H1 (cell line): ENCODE measurements around the gene POMZP3. TPM values are rescaled to one million over a fixed set of nuclear protein-coding genes. Genes with fewer than 3 reads are reported as not detected.
"Not testable (repeated sequence)": the region's sequence is repeated elsewhere in the genome, so short reads cannot be mapped to it uniquely, and the experiment has no call there.

Source experiments
- CTCF ChIA-PET: fragments of 300-600 bp; sonication (Branson Sonifier 250); formaldehyde crosslinking; loops from one replicate; lab custom pipeline; 2021; ENCODE audit not compliant: partially characterized antibody; lab: Charles Lee
- POLR2A ChIA-PET: fragments of 300-600 bp; sonication (Branson Sonifier 250); formaldehyde crosslinking; loops from one replicate; lab custom pipeline; 2021; ENCODE audit warnings: inconsistent platforms; ENCODE audit not compliant: partially characterized antibody; lab: Charles Lee
- DNase-seq, 2 experiments: peaks; one replicate each; pipeline versions ENCODE4 v3.0.0 to v3.0.0-alpha.2; 2010 to 2022; ENCODE audit warnings: low spot score in 2 of 2, low read depth in 1 of 2, mixed read lengths in 1 of 2
- FAIRE-seq: peaks from 2 replicates; lab custom pipeline; 2011; peaks lifted over from hg19 to GRCh38; lab: Jason Lieb, UNC
- H2AFZ ChIP-seq: 2 replicates; pipeline ENCODE4 v1.8.1; 2012; ENCODE audit warnings: low read length, inconsistent platforms
- H2AK5ac ChIP-seq: 2 replicates; pipeline ENCODE4 v1.6.1; 2013; ENCODE audit warnings: low read depth, low read length
- H2BK120ac ChIP-seq: replicated peaks from 2 replicates; pipeline ENCODE3; 2013; ENCODE audit warnings: low read depth, low read length, inconsistent platforms
- H2BK12ac ChIP-seq: 2 replicates; pipeline ENCODE4 v1.6.1; 2013; ENCODE audit warnings: low read depth, low read length
- H2BK15ac ChIP-seq: 2 replicates; pipeline ENCODE4 v1.6.1; 2013; ENCODE audit warnings: low read length
- H2BK20ac ChIP-seq: 2 replicates; pipeline ENCODE4 v1.6.1; 2013; ENCODE audit warnings: low read length
- H2BK5ac ChIP-seq: 2 replicates; pipeline ENCODE4 v1.6.1; 2013; ENCODE audit warnings: low read depth, low read length
- H3K14ac ChIP-seq: 2 replicates; pipeline ENCODE4 v1.6.1; 2013; ENCODE audit warnings: inconsistent platforms; ENCODE audit not compliant: insufficient read length
- H3K18ac ChIP-seq: 2 replicates; pipeline ENCODE4 v1.6.1; 2013; ENCODE audit warnings: low read length; ENCODE audit errors: extremely low read depth
- H3K23ac ChIP-seq: 2 replicates; pipeline ENCODE4 v1.6.1; 2013; ENCODE audit warnings: inconsistent platforms; ENCODE audit not compliant: insufficient read length
- H3K23me2 ChIP-seq: 2 replicates; pipeline ENCODE4 v1.6.1; 2013; ENCODE audit warnings: low read depth, low read length
- H3K27ac ChIP-seq: 2 replicates; pipeline ENCODE4 v1.6.1; 2011; ENCODE audit warnings: low read depth, low read length, inconsistent platforms
- H3K27me3 ChIP-seq, 4 experiments: replicated peaks in 1 of 4; 1 replicate in 1 of 4; 2 replicates in 3 of 4; pipeline versions ENCODE4 v1.6.1 to v1.8.1; 2011 to 2013; ENCODE audit warnings: low read length in 3 of 4, mild to moderate bottlenecking in 3 of 4, inconsistent platforms in 2 of 4, mixed read lengths in 2 of 4, moderate library complexity in 1 of 4; ENCODE audit not compliant: control insufficient read depth in 3 of 4, insufficient read depth in 3 of 4; ENCODE audit errors: extremely low read depth in 1 of 4
- H3K36me3 ChIP-seq, 4 experiments: 2 replicates each; pipeline versions ENCODE4 v1.6.1 to v1.8.1; 2011 to 2013; ENCODE audit warnings: mild to moderate bottlenecking in 4 of 4, low read length in 3 of 4, moderate library complexity in 2 of 4, control low read depth in 1 of 4, inconsistent platforms in 1 of 4; ENCODE audit not compliant: insufficient read depth in 4 of 4, control insufficient read depth in 2 of 4
- H3K4ac ChIP-seq: replicated peaks from 2 replicates; pipeline ENCODE3; 2013; ENCODE audit warnings: low read length, low read depth, mixed read lengths, inconsistent platforms; ENCODE audit not compliant: insufficient read length
- H3K4me1 ChIP-seq, 4 experiments: replicated peaks in 1 of 4; 1 replicate in 1 of 4; 2 replicates in 3 of 4; pipeline versions ENCODE4 v1.6.1 to v1.8.1; 2011 to 2013; ENCODE audit warnings: low read length in 3 of 4, inconsistent platforms in 2 of 4, mixed read lengths in 1 of 4; ENCODE audit not compliant: insufficient read depth in 4 of 4, control insufficient read depth in 3 of 4
- H3K4me2 ChIP-seq, 2 experiments: 2 replicates each; pipeline versions ENCODE4 v1.6.1 to v1.8.1; 2011 to 2013; ENCODE audit warnings: low read depth in 2 of 2, low read length in 2 of 2, control low read depth in 1 of 2, inconsistent platforms in 1 of 2, mild to moderate bottlenecking in 1 of 2; ENCODE audit not compliant: insufficient read depth in 1 of 2
- H3K4me3 ChIP-seq, 4 experiments: fragments of 200-600, 300-600 bp in 1 of 4; sonication (generic), shearing (Covaris generic), sonication (Bioruptor Twin) in 1 of 4; 2 replicates each; pipeline versions ENCODE4 v1.5.1 to v1.8.1; 2011 to 2016; ENCODE audit warnings: low read length in 4 of 4, low read depth in 3 of 4, control low read depth in 2 of 4, inconsistent platforms in 2 of 4, mild to moderate bottlenecking in 2 of 4, mixed read lengths in 1 of 4, moderate library complexity in 1 of 4; ENCODE audit not compliant: insufficient read depth in 2 of 4; ENCODE audit errors: extremely low read depth in 1 of 4
- H3K56ac ChIP-seq: replicated peaks from 2 replicates; pipeline ENCODE3; 2013; ENCODE audit warnings: low read depth, mild to moderate bottlenecking, mixed read lengths, low read length, inconsistent platforms; ENCODE audit not compliant: insufficient read length
- H3K79me1 ChIP-seq: 2 replicates; pipeline ENCODE4 v1.6.1; 2013; ENCODE audit warnings: low read depth, low read length, control low read depth
- H3K79me2 ChIP-seq, 2 experiments: 2 replicates each; pipeline versions ENCODE4 v1.6.1 to v1.8.1; 2012 to 2013; ENCODE audit warnings: low read length in 2 of 2, mild to moderate bottlenecking in 2 of 2, inconsistent platforms in 1 of 2; ENCODE audit not compliant: insufficient read depth in 2 of 2, control insufficient read depth in 1 of 2
- H3K9ac ChIP-seq, 4 experiments: replicated peaks in 1 of 4; 1 replicate in 1 of 4; 2 replicates in 3 of 4; pipeline versions ENCODE4 v1.6.1 to v1.8.1; 2011 to 2013; ENCODE audit warnings: low read depth in 3 of 4, low read length in 3 of 4, control low read depth in 2 of 4, mild to moderate bottlenecking in 2 of 4, moderate library complexity in 2 of 4, inconsistent platforms in 1 of 4; ENCODE audit errors: extremely low read depth in 1 of 4
- H3K9me3 ChIP-seq, 2 experiments: 2 replicates each; pipeline versions ENCODE4 v1.6.1 to v1.8.1; 2012 to 2013; ENCODE audit warnings: mild to moderate bottlenecking in 2 of 2, moderate library complexity in 2 of 2, control low read depth in 1 of 2, inconsistent platforms in 1 of 2, low read depth in 1 of 2, low read length in 1 of 2, mixed read lengths in 1 of 2; ENCODE audit not compliant: insufficient read depth in 2 of 2
- H4K20me1 ChIP-seq, 2 experiments: replicated peaks in 1 of 2; 2 replicates each; pipeline versions ENCODE3 to v1.8.1; 2011 to 2013; ENCODE audit warnings: inconsistent platforms in 2 of 2, low read length in 2 of 2, mild to moderate bottlenecking in 1 of 2; ENCODE audit not compliant: insufficient read depth in 2 of 2, control insufficient read depth in 1 of 2
- H4K5ac ChIP-seq: 2 replicates; pipeline ENCODE4 v1.6.1; 2013; ENCODE audit warnings: low read length, low read depth, mixed read lengths, inconsistent platforms; ENCODE audit not compliant: insufficient read length
- H4K8ac ChIP-seq: 2 replicates; pipeline ENCODE4 v1.8.0; 2013; ENCODE audit warnings: mild to moderate bottlenecking, moderate library complexity, low read length, inconsistent platforms; ENCODE audit not compliant: insufficient read depth; ENCODE audit errors: extremely low read depth
- H4K91ac ChIP-seq: replicated peaks from 2 replicates; pipeline ENCODE3; 2013; ENCODE audit warnings: low read length, mixed read lengths, inconsistent platforms; ENCODE audit not compliant: insufficient read length
- WGBS, 2 experiments: shearing (Covaris generic) in 1 of 2; methylation state at CpG; one replicate each; pipeline versions ENCODE4 v1.1.6 to v1.1.7; 2013 to 2015; ENCODE audit warnings: low lambda C conversion rate in 2 of 2, mixed read lengths in 2 of 2, inconsistent platforms in 1 of 2, low coverage in 1 of 2, missing lambda C conversion rate in 1 of 2; ENCODE audit not compliant: insufficient replicate concordance in 2 of 2, insufficient coverage in 1 of 2, insufficient read length in 1 of 2; ENCODE audit errors: extremely low coverage in 1 of 2, missing lambda C conversion rate in 1 of 2; 5-methylcytosine and 5-hydroxymethylcytosine counted together
- polyA plus RNA-seq, 7 experiments: library from polyadenylated mRNA; depleted of rRNA in 3 of 7; stranded (reverse) in 5 of 7; unstranded in 2 of 7; fragments of >200 nt in 5 of 7; fragments of 200-250 nt in 2 of 7; gene quantifications; 1 replicate in 5 of 7; 2 replicates in 1 of 7; 4 replicates in 1 of 7; pipeline versions ENCODE4 v1.2.1 to v1.2.3, GENCODE V29; 2011 to 2013; ENCODE audit warnings: missing spikeins in 2 of 7, mixed read lengths in 2 of 7
- total RNA-seq: library from RNA; stranded (reverse); fragmentation: NEBNext Ultra II Directional; extraction: Animal tissue kit (Norgen Biotek cat#: 25700); gene quantifications from 2 replicates; pipeline ENCODE4 v1.2.1, GENCODE V29; 2021

POMZP3 gene
- total and polyA plus RNA-seq, 2 of the 8 experiments (the other 6 are each of a cell fraction or from before 2014, with no cell fraction given) = 3.2 to 9.0 TPM

GRCh38 chr7:76675783-76676182 is 48.7 kb upstream of the POMZP3 start:
- H3K4ac ChIP-seq, H2AFZ ChIP-seq, H3K79me1 ChIP-seq, H3K9me3 ChIP-seq, CTCF ChIA-PET, H3K14ac ChIP-seq, POLR2A ChIA-PET, H4K91ac ChIP-seq, H3K9ac ChIP-seq, H3K23me2 ChIP-seq, H3K56ac ChIP-seq, H3K27me3 ChIP-seq, DNase-seq, H3K18ac ChIP-seq, H2BK15ac ChIP-seq, H2AK5ac ChIP-seq, H4K5ac ChIP-seq, H4K8ac ChIP-seq, H2BK12ac ChIP-seq, H2BK20ac ChIP-seq, H2BK120ac ChIP-seq, FAIRE-seq, H3K79me2 ChIP-seq, H2BK5ac ChIP-seq, H3K36me3 ChIP-seq, H3K27ac ChIP-seq, H3K4me3 ChIP-seq, H3K23ac ChIP-seq, H3K4me1 ChIP-seq, H4K20me1 ChIP-seq, H3K4me2 ChIP-seq: not testable (repeated sequence)
- 91% methylated on average over 2 of the region's 2 CpGs; no CpG with 5 or more reads in 1 of the 2 experiments for WGBS, 2 experiments
